ENCODE data around the gene SGCE. TPM values are rescaled to one million over a fixed set of nuclear protein-coding genes. Genes with fewer than 3 reads are reported as not detected.

The SGCE gene
- total and polyA plus RNA-seq, 2 experiments from 2014 or later: 77.6 to 114 TPM

GRCh38 chr7:94540428-94540827 lies 115.5 kb downstream of the SGCE start:
- H3K4me3 ChIP-seq: no peak overlapping the region
- no peaks in the 10 kb centered on the region for H3K9me3 ChIP-seq (ENCODE audit: low read depth)
- H4K20me1 ChIP-seq (ENCODE audit: insufficient read depth, poor library complexity, severe bottlenecking): no peaks in the 10 kb centered on the region
- no peaks in the 10 kb centered on the region for H3K79me2 ChIP-seq
- H2AFZ ChIP-seq: no peak overlapping the region
- H3K36me3 ChIP-seq (replicated peaks; ENCODE audit: insufficient read depth, low read depth): no peaks in the 10 kb centered on the region
- TF ChIP-seq CTCF (IDR thresholded peaks at IDR 0.05; ENCODE audit: poor library complexity) (no peak), EZH2 (IDR thresholded peaks at IDR 0.05; ENCODE audit: borderline replicate concordance) (no peak), EZH2phosphoT487 (IDR thresholded peaks at IDR 0.05; ENCODE audit: low read depth, severe bottlenecking, unreplicated experiment) (no peak)
- 93% methylated on average over 1 of the region's 1 CpG for WGBS (ENCODE audit: low lambda C conversion rate, missing lambda C conversion rate)
- H3K9me2 ChIP-seq (replicated peaks; ENCODE audit: insufficient read depth): no peaks in the 10 kb centered on the region
- DNase-seq (ENCODE audit: low spot score): no peak
- no peak overlapping the region for H3K27ac ChIP-seq
- no peak overlapping the region for H3K4me2 ChIP-seq
- H3K27me3 ChIP-seq: no peaks in the 10 kb centered on the region
- no peaks in the 10 kb centered on the region for H3K4me1 ChIP-seq (ENCODE audit: insufficient read depth)

Other genes starting within 250 kb of the SGCE start
- gene CASD1, start 146.3 kb downstream of the SGCE start, total RNA-seq: 43.3 and 51.1 TPM in 2 replicates
- 13.7 and 16.8 TPM in 2 replicates for gene CASD1, start 146.3 kb downstream of the SGCE start, polyA plus RNA-seq

Data from hepatocyte (in vitro differentiated cells).